NCI-H2029 (cell line): ENCODE measurements around the gene MSI2.

Source experiments
- DNase-seq: peaks from one replicate; lab custom pipeline; 2025; lab: John Stamatoyannopoulos, UW

The MSI2 gene

GRCh38 chr17:57578608-57579225 is 322.4 kb downstream of the MSI2 start:
- no peak for DNase-seq

GRCh38 chr17:57579245-57579644 is 322.9 kb downstream of the MSI2 start:
- no peak for DNase-seq

- DNase-seq, result no peak
These were observed 323.9 kb downstream of the MSI2 start for GRCh38 chr17:57580055-57580739.

GRCh38 chr17:57582881-57583756 is 326.8 kb downstream of the MSI2 start:
- no peak for DNase-seq

GRCh38 chr17:57584050-57584551 is 327.8 kb downstream of the MSI2 start:
- DNase-seq, result no peak

GRCh38 chr17:57585341-57586195 is 329.2 kb downstream of the MSI2 start:
- DNase-seq, result no peak

- DNase-seq, result no peak
These were observed 329.9 kb downstream of the MSI2 start for GRCh38 chr17:57586196-57586740.

- DNase-seq, result no peak
These were observed 330.4 kb downstream of the MSI2 start for GRCh38 chr17:57586742-57587141.

GRCh38 chr17:57587193-57587969 is 331.1 kb downstream of the MSI2 start:
- DNase-seq, result no peak

GRCh38 chr17:57588086-57588485 is 331.8 kb downstream of the MSI2 start:
- DNase-seq, result no peak

GRCh38 chr17:57589151-57590034 is 333.1 kb downstream of the MSI2 start:
- no peak for DNase-seq

- no peak for DNase-seq
These were observed 337.6 kb downstream of the MSI2 start for GRCh38 chr17:57593739-57594462.

GRCh38 chr17:57594767-57595166 is 338.4 kb downstream of the MSI2 start:
- DNase-seq, result no peak

GRCh38 chr17:57595426-57595825 is 339.1 kb downstream of the MSI2 start:
- no peak for DNase-seq

- no peak for DNase-seq
These were observed 339.8 kb downstream of the MSI2 start for GRCh38 chr17:57595947-57596695.

- no peak for DNase-seq
These were observed 340.8 kb downstream of the MSI2 start for GRCh38 chr17:57597101-57597500.

GRCh38 chr17:57597531-57598453 is 341.5 kb downstream of the MSI2 start:
- peak; percentile 36 for DNase-seq
